Measurements from ENCODE around the gene BTBD9. TPM values are rescaled to one million over a fixed set of nuclear protein-coding genes. Genes with fewer than 3 reads are reported as not detected.
"Not testable (repeated sequence)": the region's sequence is repeated elsewhere in the genome, so short reads cannot be mapped to it uniquely, and the experiment has no call there.

BTBD9 gene
- total RNA-seq, 6 experiments from 2014 or later, result 11.0 to 12.7 (median 12.5) TPM

DNA sequence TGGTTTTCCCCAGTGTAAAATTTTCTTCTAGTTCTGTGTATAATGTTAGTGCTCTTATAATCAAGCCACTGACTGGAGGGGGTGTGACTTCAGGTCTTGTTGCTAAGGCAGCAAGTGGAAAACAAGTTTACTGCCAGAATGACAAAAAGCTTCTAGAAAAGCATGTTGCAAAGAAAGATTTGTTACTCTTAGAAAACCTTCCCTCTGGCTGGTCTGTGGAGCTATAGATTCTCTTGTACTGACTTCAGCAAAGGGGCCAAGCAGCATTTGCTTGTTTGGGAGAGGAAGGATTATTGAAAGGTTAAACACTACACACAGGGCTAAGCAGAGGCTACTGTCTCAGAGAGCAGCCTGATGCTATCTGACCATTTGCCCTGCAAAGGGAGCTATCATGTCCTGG lies 288.8 kb downstream of the BTBD9 start:
- Mint-ChIP-seq H3K36me3 (ENCODE audit: low read depth) (no peaks in the 10 kb centered on the region), H3K4me1 (ENCODE audit: low read depth) (peaks cover 89% of the 10 kb centered on the region), H3K4me3 (no peak overlapping the region), H3K27me3 (ENCODE audit: insufficient read depth) (no peaks in the 10 kb centered on the region; the same call in 1 of the 2 replicates), H3K9me3 (no peaks in the 10 kb centered on the region), H3K27ac (peak overlapping the region; percentile 84)
- TF ChIP-seq, protein P1, sequence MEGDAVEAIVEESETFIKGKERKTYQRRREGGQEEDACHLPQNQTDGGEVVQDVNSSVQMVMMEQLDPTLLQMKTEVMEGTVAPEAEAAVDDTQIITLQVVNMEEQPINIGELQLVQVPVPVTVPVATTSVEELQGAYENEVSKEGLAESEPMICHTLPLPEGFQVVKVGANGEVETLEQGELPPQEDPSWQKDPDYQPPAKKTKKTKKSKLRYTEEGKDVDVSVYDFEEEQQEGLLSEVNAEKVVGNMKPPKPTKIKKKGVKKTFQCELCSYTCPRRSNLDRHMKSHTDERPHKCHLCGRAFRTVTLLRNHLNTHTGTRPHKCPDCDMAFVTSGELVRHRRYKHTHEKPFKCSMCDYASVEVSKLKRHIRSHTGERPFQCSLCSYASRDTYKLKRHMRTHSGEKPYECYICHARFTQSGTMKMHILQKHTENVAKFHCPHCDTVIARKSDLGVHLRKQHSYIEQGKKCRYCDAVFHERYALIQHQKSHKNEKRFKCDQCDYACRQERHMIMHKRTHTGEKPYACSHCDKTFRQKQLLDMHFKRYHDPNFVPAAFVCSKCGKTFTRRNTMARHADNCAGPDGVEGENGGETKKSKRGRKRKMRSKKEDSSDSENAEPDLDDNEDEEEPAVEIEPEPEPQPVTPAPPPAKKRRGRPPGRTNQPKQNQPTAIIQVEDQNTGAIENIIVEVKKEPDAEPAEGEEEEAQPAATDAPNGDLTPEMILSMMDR (IDR thresholded peaks at IDR 0.05), result no peak
- DNase-seq, result peak; percentile 61

DNA sequence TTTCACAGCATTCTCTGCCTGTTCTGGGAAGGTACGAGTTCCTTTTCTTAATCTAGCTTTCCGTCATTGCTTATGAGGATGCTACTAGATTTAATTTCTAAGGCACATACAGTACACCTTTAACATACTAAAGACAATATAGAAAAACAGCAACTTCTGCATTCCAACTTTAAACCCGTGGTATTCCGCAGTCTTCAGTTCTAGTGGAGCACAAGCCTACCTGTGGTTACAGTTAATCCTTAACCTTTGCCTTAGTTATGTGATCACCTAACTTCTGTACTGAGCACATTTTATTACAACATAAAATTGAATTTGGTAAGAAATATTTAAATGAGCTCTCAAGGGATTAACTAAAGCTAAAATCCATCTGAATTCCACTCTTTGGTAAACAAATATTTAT lies 289.5 kb downstream of the BTBD9 start:
- Mint-ChIP-seq H3K36me3 (ENCODE audit: low read depth) (no peaks in the 10 kb centered on the region), H3K9me3 (no peaks in the 10 kb centered on the region), H3K27ac (peak overlapping the region; percentile 84), H3K27me3 (ENCODE audit: insufficient read depth) (no peaks in the 10 kb centered on the region; the same call in 1 of the 2 replicates), H3K4me3 (no peak overlapping the region), H3K4me1 (ENCODE audit: low read depth) (peaks cover 89% of the 10 kb centered on the region)
- TF ChIP-seq, protein P1 (IDR thresholded peaks at IDR 0.05), result no peak
- DNase-seq, result no peak

DNA sequence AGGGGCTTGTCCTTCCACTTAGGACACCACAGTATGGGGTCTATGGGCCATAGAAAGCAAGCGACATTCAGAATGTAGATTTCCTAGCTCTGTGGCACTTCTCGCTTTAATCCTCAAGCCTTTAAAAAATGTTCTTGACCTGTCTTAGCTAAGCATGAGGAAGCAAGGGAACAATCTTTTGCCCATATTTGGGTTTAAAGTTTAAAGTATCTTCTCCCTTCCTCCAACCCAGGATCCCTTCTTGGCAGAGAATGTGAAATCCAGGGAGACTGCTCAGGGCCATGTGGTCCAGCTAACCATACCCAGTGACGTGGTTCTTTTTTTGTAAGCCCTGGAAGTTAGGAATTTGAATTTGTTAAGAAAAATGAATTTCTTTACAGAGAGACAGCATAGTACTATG lies 289.9 kb downstream of the BTBD9 start:
- H3K27ac Mint-ChIP-seq, result peak overlapping the region; percentile 84
- H3K4me1 Mint-ChIP-seq (ENCODE audit: low read depth), result peaks cover 86% of the 10 kb centered on the region
- no peaks in the 10 kb centered on the region for H3K9me3 Mint-ChIP-seq
- DNase-seq, result peak; percentile 80
- H3K36me3 Mint-ChIP-seq (ENCODE audit: low read depth), result no peaks in the 10 kb centered on the region
- TF ChIP-seq, protein P1 (IDR thresholded peaks at IDR 0.05), result no peak
- no peak overlapping the region for H3K4me3 Mint-ChIP-seq
- H3K27me3 Mint-ChIP-seq (ENCODE audit: insufficient read depth), result no peaks in the 10 kb centered on the region; the same call in 1 of the 2 replicates

DNA sequence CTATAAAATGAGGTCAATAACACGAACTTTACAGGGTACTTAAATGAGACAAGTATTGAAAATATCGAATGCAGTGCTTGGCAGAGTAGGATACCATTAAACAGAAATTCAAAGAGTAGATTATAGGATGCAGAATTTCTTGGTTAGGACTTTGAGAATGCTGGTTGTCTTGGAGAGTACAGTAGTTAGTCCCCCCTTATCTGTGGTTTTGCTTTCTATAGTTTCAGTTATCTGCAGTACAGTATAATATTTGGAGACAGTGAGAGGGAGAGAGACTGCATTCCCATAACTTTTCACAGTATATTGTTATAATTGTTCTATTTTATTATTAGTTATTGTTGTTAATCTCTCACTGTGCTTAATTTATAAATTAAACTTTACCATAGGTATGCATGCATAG lies 290.5 kb downstream of the BTBD9 start:
- H3K4me3 Mint-ChIP-seq, result no peak overlapping the region
- TF ChIP-seq, protein P1 (IDR thresholded peaks at IDR 0.05), result no peak
- H3K27ac Mint-ChIP-seq, result no peak overlapping the region; the same call in 1 of the 2 replicates
- peaks cover 82% of the 10 kb centered on the region for H3K4me1 Mint-ChIP-seq (ENCODE audit: low read depth)
- DNase-seq, result no peak
- H3K27me3 Mint-ChIP-seq (ENCODE audit: insufficient read depth), result no peaks in the 10 kb centered on the region; the same call in 1 of the 2 replicates
- H3K9me3 Mint-ChIP-seq, result no peaks in the 10 kb centered on the region
- H3K36me3 Mint-ChIP-seq (ENCODE audit: low read depth), result no peaks in the 10 kb centered on the region

DNA sequence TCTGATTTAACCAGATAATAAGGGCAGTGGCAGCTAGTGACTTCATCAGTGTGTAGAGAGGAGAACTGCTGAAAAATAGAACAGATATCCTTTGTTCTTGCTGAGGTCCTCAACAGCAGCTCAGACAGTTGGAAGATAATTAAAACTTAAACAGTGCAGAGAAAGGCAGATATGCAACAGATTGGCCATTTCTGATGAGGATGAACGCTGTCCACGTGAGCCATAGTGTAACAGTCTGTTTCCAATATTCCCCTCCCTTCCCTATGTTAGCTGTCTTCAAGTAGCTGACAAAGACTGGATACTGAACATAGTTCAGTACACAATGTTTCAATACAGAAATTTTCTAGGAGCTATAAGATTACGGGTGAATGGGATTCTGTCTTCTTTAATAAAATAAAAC lies 291.4 kb downstream of the BTBD9 start:
- Mint-ChIP-seq H3K4me3 (no peak overlapping the region), H3K27ac (no peak overlapping the region), H3K9me3 (no peaks in the 10 kb centered on the region), H3K27me3 (ENCODE audit: insufficient read depth) (no peaks in the 10 kb centered on the region; the same call in none of the 2 replicates), H3K4me1 (ENCODE audit: low read depth) (peaks cover 75% of the 10 kb centered on the region), H3K36me3 (ENCODE audit: low read depth) (no peaks in the 10 kb centered on the region)
- TF ChIP-seq, protein P1 (IDR thresholded peaks at IDR 0.05), result no peak
- no peak for DNase-seq

DNA sequence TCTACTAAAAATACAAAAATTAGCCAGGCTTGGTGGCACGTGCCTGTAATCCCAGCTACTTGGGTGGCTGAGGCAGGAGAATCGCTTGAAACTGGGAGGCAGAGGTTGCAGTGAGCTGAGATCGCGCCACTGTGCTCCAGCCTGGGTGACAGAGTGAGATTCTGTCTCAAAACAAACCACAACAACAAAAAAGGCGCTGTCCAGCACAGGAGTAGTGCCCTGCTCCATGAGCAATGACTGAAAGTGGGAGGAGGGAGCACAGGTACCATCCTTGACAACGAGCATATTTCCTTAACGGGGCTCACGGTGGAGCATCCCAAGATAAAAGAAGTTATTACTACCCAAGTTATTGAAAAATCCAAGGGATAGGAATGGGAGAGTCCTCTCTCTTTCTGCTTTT lies 291.9 kb downstream of the BTBD9 start:
- not testable (repeated sequence) for DNase-seq; H3K9me3 Mint-ChIP-seq; H3K4me3 Mint-ChIP-seq; H3K36me3 Mint-ChIP-seq (ENCODE audit: low read depth); H3K27me3 Mint-ChIP-seq (ENCODE audit: insufficient read depth)
- Mint-ChIP-seq H3K4me1 (ENCODE audit: low read depth) (peaks cover 69% of the 10 kb centered on the region), H3K27ac (peak overlapping the region; percentile 65; the same call in 1 of the 2 replicates)
